Renal cortex interstitium (tissue), 11 donors: ENCODE results near the gene NEUROD4. TPM values are rescaled to one million over a fixed set of nuclear protein-coding genes. Genes with fewer than 3 reads are reported as not detected.
A peak's percentile ranks its signal among the peaks of the same experiment; 100 is the strongest.

Experiments used
- DNase-seq, 11 donors: peaks; one replicate each; pipeline ENCODE4 v3.0.0-alpha.2; 2013; ENCODE audit warnings: low read depth in 9 of 11, low spot score in 4 of 11; ENCODE audit errors: extremely low read depth in 1 of 11
- polyA plus RNA-seq, 3 donors: library from polyadenylated mRNA; unstranded; fragments of 120-200 nt; gene quantifications; one replicate each; pipeline ENCODE4 v1.2.1, GENCODE V29; 2013; ENCODE audit not compliant: insufficient read length in 3 of 3

The NEUROD4 gene
- polyA plus RNA-seq, 3 donors = not detected

GRCh38 chr12:54993181-54993835, 26.5 kb upstream of the NEUROD4 start:
- DNase-seq = peak; percentile 36 to 61 (median 49)

- no peak for DNase-seq
Measured at GRCh38 chr12:54996205-54996604, 23.6 kb upstream of the NEUROD4 start.

- no peak for DNase-seq
Measured at GRCh38 chr12:54997929-54998522, 21.7 kb upstream of the NEUROD4 start.

- no peak for DNase-seq
Measured at GRCh38 chr12:54998958-54999510, 20.7 kb upstream of the NEUROD4 start.

- DNase-seq = no peak
Measured at GRCh38 chr12:55001198-55001868, 18.4 kb upstream of the NEUROD4 start.

- no peak for DNase-seq
Measured at GRCh38 chr12:55002355-55002754, 17.4 kb upstream of the NEUROD4 start.

GRCh38 chr12:55008944-55009585, 10.7 kb upstream of the NEUROD4 start:
- DNase-seq = no peak

- DNase-seq = no peak
Measured at GRCh38 chr12:55017416-55017925, 2.3 kb upstream of the NEUROD4 start.

- DNase-seq = no peak
Measured at GRCh38 chr12:55024575-55024974, 4.8 kb downstream of the NEUROD4 start.

- no peak for DNase-seq
Measured at GRCh38 chr12:55025508-55025907, 5.7 kb downstream of the NEUROD4 start.

GRCh38 chr12:55034218-55034617, 14.4 kb downstream of the NEUROD4 start:
- DNase-seq = no peak

GRCh38 chr12:55036326-55037115, 16.7 kb downstream of the NEUROD4 start:
- no peak for DNase-seq

GRCh38 chr12:55037351-55037987, 17.7 kb downstream of the NEUROD4 start:
- no peak for DNase-seq

GRCh38 chr12:55039395-55040354, 19.9 kb downstream of the NEUROD4 start:
- DNase-seq = no peak

- DNase-seq = no peak
Measured at GRCh38 chr12:55041345-55042055, 21.7 kb downstream of the NEUROD4 start.

GRCh38 chr12:55043542-55043941, 23.8 kb downstream of the NEUROD4 start:
- no peak for DNase-seq

- DNase-seq = no peak
Measured at GRCh38 chr12:55044135-55044534, 24.4 kb downstream of the NEUROD4 start.
